ENCODE data around the gene FAM237B.

DNA sequence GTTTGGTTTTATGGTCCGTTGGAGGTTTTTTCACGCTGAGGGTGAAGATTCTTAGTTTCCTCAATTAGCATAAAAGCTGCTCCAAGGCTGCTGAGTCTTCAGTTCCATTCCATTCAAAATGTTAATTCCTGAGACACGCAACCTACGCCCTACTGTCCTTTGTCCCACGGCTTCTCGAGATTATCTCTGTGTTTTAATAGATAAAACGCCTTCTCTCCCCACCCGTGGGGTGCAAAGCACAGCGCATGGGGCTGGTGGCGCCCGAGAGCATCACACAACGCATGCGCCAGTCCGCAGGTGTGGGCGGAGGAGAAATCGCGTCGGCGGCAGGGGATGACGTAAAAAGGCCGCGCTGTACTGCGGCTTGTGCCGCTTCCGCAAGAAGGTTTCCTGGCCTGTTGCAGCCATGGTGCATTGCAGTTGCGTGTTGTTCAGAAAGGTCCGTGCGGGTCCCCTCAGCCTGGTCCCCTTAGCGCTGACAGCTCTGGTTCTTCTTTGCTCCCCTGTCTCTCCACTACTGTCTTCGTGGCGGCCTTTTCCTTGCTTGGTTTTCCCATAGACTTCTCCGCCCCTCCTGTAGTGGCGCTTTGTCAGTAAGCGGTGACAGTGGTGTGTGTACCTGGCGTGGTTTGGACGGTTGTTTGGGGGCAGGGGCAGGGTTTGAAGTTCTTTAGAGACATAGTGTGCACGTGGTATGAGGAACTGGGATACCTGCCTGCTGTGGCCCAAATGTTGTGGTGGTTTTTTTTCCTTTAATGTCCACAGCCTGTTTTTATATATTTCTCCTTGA, 25.4 kb upstream of the FAM237B start, which contains the start of gene GTPBP10:
- TF ChIP-seq CBX5 (IDR thresholded peaks at IDR 0.05; ENCODE audit: low read depth, low read length) (no peak), CEBPB (IDR thresholded peaks at IDR 0.05; ENCODE audit: low read depth, low read length) (peak; percentile 30; the same call in 1 of the 2 replicates), POLR2A (IDR thresholded peaks at IDR 0.05; ENCODE audit: control extremely low read depth in 1 of 2, low read depth in 2 of 2, low read length in 2 of 2) (peak; percentile 93 to 94), GABPA (IDR thresholded peaks at IDR 0.05; ENCODE audit: borderline replicate concordance, insufficient read depth, low read length) (no peak), JUND (IDR thresholded peaks at IDR 0.05; ENCODE audit: low read length) (no peak; the same call in 1 of the 2 replicates), POLR2AphosphoS5 (IDR thresholded peaks at IDR 0.05; ENCODE audit: low read depth, low read length) (peak; percentile 98), NRF1 (IDR thresholded peaks at IDR 0.05; ENCODE audit: low read depth, low read length) (peak; percentile 85), ZNF274 (IDR thresholded peaks at IDR 0.05; ENCODE audit: borderline replicate concordance, extremely low read depth, low read length) (no peak), TCF12 (IDR thresholded peaks at IDR 0.05; ENCODE audit: low read depth, low read length) (no peak; the same call in 1 of the 2 replicates)
- TF ChIP-seq, protein P1, sequence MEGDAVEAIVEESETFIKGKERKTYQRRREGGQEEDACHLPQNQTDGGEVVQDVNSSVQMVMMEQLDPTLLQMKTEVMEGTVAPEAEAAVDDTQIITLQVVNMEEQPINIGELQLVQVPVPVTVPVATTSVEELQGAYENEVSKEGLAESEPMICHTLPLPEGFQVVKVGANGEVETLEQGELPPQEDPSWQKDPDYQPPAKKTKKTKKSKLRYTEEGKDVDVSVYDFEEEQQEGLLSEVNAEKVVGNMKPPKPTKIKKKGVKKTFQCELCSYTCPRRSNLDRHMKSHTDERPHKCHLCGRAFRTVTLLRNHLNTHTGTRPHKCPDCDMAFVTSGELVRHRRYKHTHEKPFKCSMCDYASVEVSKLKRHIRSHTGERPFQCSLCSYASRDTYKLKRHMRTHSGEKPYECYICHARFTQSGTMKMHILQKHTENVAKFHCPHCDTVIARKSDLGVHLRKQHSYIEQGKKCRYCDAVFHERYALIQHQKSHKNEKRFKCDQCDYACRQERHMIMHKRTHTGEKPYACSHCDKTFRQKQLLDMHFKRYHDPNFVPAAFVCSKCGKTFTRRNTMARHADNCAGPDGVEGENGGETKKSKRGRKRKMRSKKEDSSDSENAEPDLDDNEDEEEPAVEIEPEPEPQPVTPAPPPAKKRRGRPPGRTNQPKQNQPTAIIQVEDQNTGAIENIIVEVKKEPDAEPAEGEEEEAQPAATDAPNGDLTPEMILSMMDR (IDR thresholded peaks at IDR 0.05; ENCODE audit: control extremely low read depth in 1 of 3, insufficient read depth in 1 of 3, low read depth in 1 of 3, low read length in 3 of 3), result peak; percentile 59 to 80 (median 70)
